Progenitor cell of endocrine pancreas (in vitro differentiated cells): ENCODE data around the gene IGF1R. TPM values are rescaled to one million over a fixed set of nuclear protein-coding genes. Genes with fewer than 3 reads are reported as not detected.
A peak's percentile ranks its signal among the peaks of the same experiment; 100 is the strongest.

ENCODE experiments used
- DNase-seq: peaks from one replicate; pipeline ENCODE4 v3.0.0; 2021; ENCODE audit warnings: low spot score; ENCODE audit not compliant: unreplicated experiment
- H3K27ac Mint-ChIP-seq: 2 replicates; pipeline ENCODE4 v1.8.0; 2021; ENCODE audit warnings: mild to moderate bottlenecking, moderate library complexity, mixed read lengths
- H3K27me3 Mint-ChIP-seq: 2 replicates; pipeline ENCODE4 v1.8.0; 2021; ENCODE audit warnings: mixed read lengths
- H3K36me3 Mint-ChIP-seq: 2 replicates; pipeline ENCODE4 v1.8.0; 2022; ENCODE audit warnings: mixed read lengths; ENCODE audit not compliant: insufficient read depth
- H3K4me1 Mint-ChIP-seq: 2 replicates; pipeline ENCODE4 v1.8.0; 2021; ENCODE audit warnings: low read depth, mixed read lengths
- H3K4me3 Mint-ChIP-seq: 2 replicates; pipeline ENCODE4 v1.8.0; 2021; ENCODE audit warnings: low read depth, mild to moderate bottlenecking, moderate library complexity, mixed read lengths
- H3K9me3 Mint-ChIP-seq: 2 replicates; pipeline ENCODE4 v1.8.0; 2021; ENCODE audit warnings: low read depth, mixed read lengths
- total RNA-seq: library from RNA; stranded (reverse); gene quantifications from 2 replicates; pipeline ENCODE4 v1.2.1, GENCODE V29; 2021
- TF ChIP-seq, protein P1 (sequence below): fragments of 200-600 bp; sonication (generic); IDR thresholded peaks from one replicate; pipeline ENCODE4 v1.5.0; 2021; ENCODE audit warnings: antibody characterized with exemption, mild to moderate bottlenecking; ENCODE audit not compliant: unreplicated experiment

Gene IGF1R
- total RNA-seq, 1 donor from 2014 or later: 106 TPM

DNA sequence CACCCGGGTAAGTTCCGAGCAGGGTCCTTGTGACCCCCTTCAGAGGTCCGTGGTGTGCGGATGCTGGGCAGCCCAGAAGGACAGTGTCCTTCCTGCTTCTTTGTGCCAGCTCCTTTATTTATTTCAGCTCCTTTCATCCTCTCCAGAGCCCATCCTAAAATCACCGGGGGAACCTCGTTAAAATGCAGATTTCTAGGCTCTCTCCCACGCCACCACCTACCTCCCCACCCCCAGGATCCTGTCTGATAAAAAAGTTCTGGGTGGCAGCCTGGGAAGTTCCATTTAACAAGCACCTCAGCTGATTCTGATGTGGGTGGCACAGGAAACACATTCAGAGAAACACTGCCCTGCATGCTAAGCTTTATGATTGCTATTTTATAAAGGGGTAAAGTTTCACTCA lies 12.5 kb upstream of the IGF1R start:
- TF ChIP-seq, protein P1, sequence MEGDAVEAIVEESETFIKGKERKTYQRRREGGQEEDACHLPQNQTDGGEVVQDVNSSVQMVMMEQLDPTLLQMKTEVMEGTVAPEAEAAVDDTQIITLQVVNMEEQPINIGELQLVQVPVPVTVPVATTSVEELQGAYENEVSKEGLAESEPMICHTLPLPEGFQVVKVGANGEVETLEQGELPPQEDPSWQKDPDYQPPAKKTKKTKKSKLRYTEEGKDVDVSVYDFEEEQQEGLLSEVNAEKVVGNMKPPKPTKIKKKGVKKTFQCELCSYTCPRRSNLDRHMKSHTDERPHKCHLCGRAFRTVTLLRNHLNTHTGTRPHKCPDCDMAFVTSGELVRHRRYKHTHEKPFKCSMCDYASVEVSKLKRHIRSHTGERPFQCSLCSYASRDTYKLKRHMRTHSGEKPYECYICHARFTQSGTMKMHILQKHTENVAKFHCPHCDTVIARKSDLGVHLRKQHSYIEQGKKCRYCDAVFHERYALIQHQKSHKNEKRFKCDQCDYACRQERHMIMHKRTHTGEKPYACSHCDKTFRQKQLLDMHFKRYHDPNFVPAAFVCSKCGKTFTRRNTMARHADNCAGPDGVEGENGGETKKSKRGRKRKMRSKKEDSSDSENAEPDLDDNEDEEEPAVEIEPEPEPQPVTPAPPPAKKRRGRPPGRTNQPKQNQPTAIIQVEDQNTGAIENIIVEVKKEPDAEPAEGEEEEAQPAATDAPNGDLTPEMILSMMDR: no peak
- no peaks in the 10 kb centered on the region for H3K4me1 Mint-ChIP-seq
- no peaks in the 10 kb centered on the region for H3K36me3 Mint-ChIP-seq
- H3K4me3 Mint-ChIP-seq: no peak overlapping the region
- no peak for DNase-seq
- H3K27ac Mint-ChIP-seq: no peak overlapping the region
- peaks cover 31% of the 10 kb centered on the region for H3K27me3 Mint-ChIP-seq
- no peaks in the 10 kb centered on the region for H3K9me3 Mint-ChIP-seq

DNA sequence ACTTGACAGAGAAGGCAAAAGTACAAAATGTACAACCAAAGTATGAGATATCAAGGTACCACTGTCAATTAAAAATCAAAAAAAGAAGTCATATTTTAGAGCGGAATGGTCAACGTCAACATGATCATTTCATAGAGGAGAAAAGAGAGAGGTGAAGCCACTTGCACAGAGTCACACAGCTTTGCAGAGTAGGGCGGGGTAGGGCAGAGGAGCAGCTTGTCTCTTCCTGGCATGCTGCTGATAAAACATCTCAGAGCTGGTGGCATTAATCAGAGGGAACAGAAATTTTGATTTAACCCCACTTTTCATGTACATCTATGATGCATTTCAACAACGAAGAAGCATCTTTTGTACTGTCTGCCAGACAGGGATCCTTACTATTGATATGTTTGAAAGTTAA lies 5.2 kb upstream of the IGF1R start:
- TF ChIP-seq, protein P1: no peak
- Mint-ChIP-seq H3K36me3 (no peaks in the 10 kb centered on the region), H3K27ac (no peak overlapping the region), H3K9me3 (no peaks in the 10 kb centered on the region), H3K4me3 (no peak overlapping the region), H3K4me1 (peaks cover 2% of the 10 kb centered on the region), H3K27me3 (peaks cover 51% of the 10 kb centered on the region)
- no peak for DNase-seq

DNA sequence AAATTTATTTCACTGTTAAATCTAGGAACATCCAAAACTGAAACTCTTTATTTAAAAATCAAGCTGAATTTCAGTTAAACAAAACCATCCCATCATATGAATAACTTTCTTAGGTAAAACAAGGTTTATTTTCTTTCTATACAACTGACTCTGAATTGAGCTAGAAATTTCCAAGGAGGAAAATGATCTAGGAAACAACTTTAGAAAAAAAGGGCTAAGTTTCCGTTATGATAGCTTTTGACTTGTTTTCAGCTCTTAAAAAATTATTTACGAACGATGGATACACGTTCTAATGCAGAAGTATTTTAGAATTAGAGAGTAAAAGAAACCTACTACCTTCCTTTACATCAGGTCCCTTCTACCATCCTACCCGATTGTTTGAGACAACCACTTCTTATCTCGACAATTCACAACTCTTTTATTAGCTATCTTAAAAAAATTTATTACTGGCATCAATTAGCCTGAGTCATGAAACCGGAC lies 1.8 kb upstream of the IGF1R start:
- Mint-ChIP-seq H3K9me3 (no peaks in the 10 kb centered on the region), H3K27ac (peak overlapping the region; percentile 85), H3K4me3 (peak overlapping the region; percentile 85), H3K27me3 (peaks cover 42% of the 10 kb centered on the region), H3K4me1 (peaks cover 6% of the 10 kb centered on the region), H3K36me3 (no peaks in the 10 kb centered on the region)
- TF ChIP-seq, protein P1: no peak
- no peak for DNase-seq

DNA sequence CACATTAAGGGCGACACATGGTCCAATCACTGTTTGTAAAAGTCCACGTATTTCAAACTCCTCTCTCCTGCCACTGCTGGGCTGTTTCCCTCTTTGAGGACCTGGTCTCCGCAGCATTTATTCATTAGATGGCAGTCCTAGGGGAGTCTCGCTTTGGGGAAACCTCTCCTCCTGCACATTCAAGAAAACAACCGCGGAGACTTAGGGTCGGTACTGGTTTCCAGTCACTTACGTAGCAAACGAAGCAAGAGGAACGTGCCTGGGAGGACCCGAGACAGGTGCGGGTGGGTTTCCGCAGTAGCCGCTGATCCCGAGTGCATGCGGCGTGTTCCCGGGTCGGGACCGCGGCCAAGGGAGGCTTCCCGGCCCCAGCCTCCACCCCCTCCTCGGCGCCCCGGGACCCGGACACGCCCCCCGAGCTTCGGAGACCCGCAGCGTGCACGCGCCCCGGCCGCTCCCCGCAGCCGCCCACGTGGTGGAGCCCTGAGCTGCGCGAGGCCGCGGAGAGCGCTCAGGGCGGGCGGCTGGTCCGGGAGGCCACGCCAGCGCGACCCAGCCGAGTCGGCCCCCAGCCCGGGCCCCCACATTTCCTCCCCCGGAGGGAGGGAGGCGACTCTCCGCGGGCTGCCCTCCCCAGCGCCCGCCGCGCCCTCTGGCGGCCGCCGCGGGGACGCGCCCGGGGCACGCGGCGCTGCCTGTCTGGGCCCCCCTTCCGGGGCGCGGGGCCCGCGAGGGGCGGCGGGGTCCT lies 1.1 kb upstream of the IGF1R start:
- H3K27me3 Mint-ChIP-seq: peaks cover 37% of the 10 kb centered on the region
- peak; percentile 80 for DNase-seq
- no peaks in the 10 kb centered on the region for H3K9me3 Mint-ChIP-seq
- peak overlapping the region; percentile 85 for H3K27ac Mint-ChIP-seq
- TF ChIP-seq, protein P1: peak; percentile 70
- peaks cover 12% of the 10 kb centered on the region for H3K4me1 Mint-ChIP-seq
- H3K4me3 Mint-ChIP-seq: peak overlapping the region; percentile 85
- no peaks in the 10 kb centered on the region for H3K36me3 Mint-ChIP-seq

DNA sequence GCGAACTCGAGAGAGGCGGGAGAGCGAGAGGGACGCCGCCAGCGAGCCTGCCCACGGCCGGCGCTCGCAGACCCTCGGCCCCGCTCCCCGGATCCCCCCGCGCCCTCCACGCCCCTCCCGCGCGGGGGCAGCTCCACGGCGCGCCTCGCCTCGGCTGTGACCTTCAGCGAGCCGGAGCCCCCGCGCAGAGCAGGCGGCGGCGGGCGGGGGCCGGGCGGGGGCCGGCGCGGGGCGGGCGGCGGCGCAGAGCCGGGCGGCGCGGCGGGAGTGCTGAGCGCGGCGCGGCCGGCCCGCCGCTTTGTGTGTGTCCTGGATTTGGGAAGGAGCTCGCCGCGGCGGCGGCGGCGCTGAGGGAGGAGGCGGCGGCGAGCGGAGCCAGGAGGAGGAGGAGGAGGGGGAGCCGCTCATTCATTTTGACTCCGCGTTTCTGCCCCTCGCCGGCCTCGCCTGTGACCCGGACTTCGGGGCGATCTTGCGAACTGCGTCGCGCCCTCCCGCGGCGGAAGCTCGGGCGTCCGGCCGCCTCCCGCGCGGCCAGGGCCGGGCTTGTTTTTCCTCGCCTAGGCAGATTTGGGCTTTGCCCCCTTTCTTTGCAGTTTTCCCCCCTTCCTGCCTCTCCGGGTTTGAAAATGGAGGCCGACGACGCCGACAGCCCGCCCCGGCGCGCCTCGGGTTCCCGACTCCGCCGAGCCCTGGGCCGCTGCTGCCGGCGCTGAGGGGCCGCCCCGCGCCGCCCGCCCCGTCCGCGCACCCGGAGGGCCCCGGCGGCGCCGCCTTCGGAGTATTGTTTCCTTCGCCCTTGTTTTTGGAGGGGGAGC lies 524 bp downstream of the IGF1R start:
- peak; percentile 32 for DNase-seq
- no peaks in the 10 kb centered on the region for H3K9me3 Mint-ChIP-seq
- peak overlapping the region; percentile 83 for H3K4me3 Mint-ChIP-seq
- H3K4me1 Mint-ChIP-seq: peaks cover 20% of the 10 kb centered on the region
- peak overlapping the region; percentile 97 for H3K27ac Mint-ChIP-seq
- TF ChIP-seq, protein P1: no peak
- peaks cover 22% of the 10 kb centered on the region for H3K27me3 Mint-ChIP-seq
- H3K36me3 Mint-ChIP-seq: no peaks in the 10 kb centered on the region
